DND-41 (cell line): ENCODE results near the gene HMCN2.

Source experiments
- EZH2 ChIP-seq: IDR thresholded peaks from 3 replicates; pipeline ENCODE4 v1.6.1; 2012; ENCODE audit warnings: borderline replicate concordance, low read depth, mild to moderate bottlenecking, moderate library complexity, low read length, inconsistent platforms; ENCODE audit not compliant: severe bottlenecking
- TF ChIP-seq, protein P1 (sequence below): IDR thresholded peaks from 2 replicates; pipeline ENCODE4 v1.5.1; 2012; ENCODE audit warnings: borderline replicate concordance, low read length, moderate library complexity, mild to moderate bottlenecking; ENCODE audit not compliant: poor library complexity, severe bottlenecking; ENCODE audit errors: extremely low read depth

DNA sequence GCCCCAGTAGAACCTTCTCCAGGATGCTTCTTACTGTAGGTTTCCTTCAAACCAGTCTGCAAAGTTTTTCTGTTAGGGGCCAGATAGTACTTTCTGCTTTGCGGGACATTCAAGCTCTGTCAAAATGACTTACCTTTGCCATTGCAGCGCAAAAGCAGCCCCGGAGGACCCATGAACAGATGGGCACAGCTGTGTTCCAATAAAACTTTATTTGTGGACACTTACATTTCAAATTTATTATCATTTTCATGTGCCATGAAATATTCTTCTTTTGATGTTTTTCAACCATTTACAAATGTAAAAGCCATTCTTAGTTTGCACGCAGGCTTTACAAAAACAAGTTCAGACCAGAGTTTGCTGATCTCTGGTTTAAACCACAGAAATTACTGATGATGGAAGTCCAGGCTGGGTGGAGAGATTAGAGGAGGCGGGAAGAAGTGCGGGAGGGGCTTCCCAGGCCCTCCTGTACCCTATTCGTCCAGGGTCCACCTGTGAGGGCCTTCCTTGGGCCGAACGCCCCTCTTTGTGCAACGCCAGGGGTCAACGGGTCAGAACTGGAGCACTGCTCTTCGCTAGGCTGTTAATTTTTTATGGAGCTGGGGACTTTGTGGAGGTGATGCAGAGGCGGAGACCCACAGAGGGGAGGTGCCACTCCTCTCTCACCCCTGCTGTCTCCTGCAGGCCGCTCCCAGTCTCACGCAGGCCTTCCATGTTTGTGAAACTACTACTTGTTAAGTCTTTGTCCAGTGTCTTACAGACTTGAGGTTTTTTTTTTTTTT lies 171.6 kb downstream of the HMCN2 start:
- TF ChIP-seq, protein P1, sequence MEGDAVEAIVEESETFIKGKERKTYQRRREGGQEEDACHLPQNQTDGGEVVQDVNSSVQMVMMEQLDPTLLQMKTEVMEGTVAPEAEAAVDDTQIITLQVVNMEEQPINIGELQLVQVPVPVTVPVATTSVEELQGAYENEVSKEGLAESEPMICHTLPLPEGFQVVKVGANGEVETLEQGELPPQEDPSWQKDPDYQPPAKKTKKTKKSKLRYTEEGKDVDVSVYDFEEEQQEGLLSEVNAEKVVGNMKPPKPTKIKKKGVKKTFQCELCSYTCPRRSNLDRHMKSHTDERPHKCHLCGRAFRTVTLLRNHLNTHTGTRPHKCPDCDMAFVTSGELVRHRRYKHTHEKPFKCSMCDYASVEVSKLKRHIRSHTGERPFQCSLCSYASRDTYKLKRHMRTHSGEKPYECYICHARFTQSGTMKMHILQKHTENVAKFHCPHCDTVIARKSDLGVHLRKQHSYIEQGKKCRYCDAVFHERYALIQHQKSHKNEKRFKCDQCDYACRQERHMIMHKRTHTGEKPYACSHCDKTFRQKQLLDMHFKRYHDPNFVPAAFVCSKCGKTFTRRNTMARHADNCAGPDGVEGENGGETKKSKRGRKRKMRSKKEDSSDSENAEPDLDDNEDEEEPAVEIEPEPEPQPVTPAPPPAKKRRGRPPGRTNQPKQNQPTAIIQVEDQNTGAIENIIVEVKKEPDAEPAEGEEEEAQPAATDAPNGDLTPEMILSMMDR, result no peak
- no peak for TF ChIP-seq EZH2
